ENCODE data around the gene ALG14. TPM values are rescaled to one million over a fixed set of nuclear protein-coding genes. Genes with fewer than 3 reads are reported as not detected.

The ALG14 gene
- total RNA-seq, 1 donor from 2014 or later = 5.5 TPM

GRCh38 chr1:94961988-94962387 is 110.8 kb downstream of the ALG14 start:
- Mint-ChIP-seq H3K27ac (ENCODE audit: unreplicated experiment) (no peak overlapping the region), H3K4me3 (no peak overlapping the region), H3K9me3 (no peaks in the 10 kb centered on the region), H3K27me3 (ENCODE audit: low read depth) (no peaks in the 10 kb centered on the region), H3K36me3 (ENCODE audit: low read depth) (no peaks in the 10 kb centered on the region), H3K4me1 (peaks cover 12% of the 10 kb centered on the region)
- no peak for TF ChIP-seq CTCF (conservative IDR thresholded peaks at IDR 0.05)
- no peak for DNase-seq (ENCODE audit: low read depth, low spot score)

- no peak for DNase-seq (ENCODE audit: low read depth, low spot score)
- Mint-ChIP-seq H3K9me3 (no peaks in the 10 kb centered on the region), H3K36me3 (ENCODE audit: low read depth) (no peaks in the 10 kb centered on the region), H3K27me3 (ENCODE audit: low read depth) (no peaks in the 10 kb centered on the region), H3K4me1 (peaks cover 12% of the 10 kb centered on the region), H3K4me3 (no peak overlapping the region), H3K27ac (ENCODE audit: unreplicated experiment) (no peak overlapping the region)
- no peak for TF ChIP-seq CTCF (conservative IDR thresholded peaks at IDR 0.05)
Measured at GRCh38 chr1:94961582-94961981, 111.2 kb downstream of the ALG14 start.

GRCh38 chr1:94958081-94958480 is 114.7 kb downstream of the ALG14 start:
- H3K4me3 Mint-ChIP-seq = no peak overlapping the region
- no peaks in the 10 kb centered on the region for H3K27me3 Mint-ChIP-seq (ENCODE audit: low read depth)
- DNase-seq (ENCODE audit: low read depth, low spot score) = no peak
- H3K36me3 Mint-ChIP-seq (ENCODE audit: low read depth) = no peaks in the 10 kb centered on the region
- no peak overlapping the region for H3K27ac Mint-ChIP-seq (ENCODE audit: unreplicated experiment)
- peaks cover 20% of the 10 kb centered on the region for H3K4me1 Mint-ChIP-seq
- TF ChIP-seq CTCF (conservative IDR thresholded peaks at IDR 0.05) = no peak
- H3K9me3 Mint-ChIP-seq = no peaks in the 10 kb centered on the region

- Mint-ChIP-seq H3K9me3 (no peaks in the 10 kb centered on the region), H3K4me3 (no peak overlapping the region), H3K27me3 (ENCODE audit: low read depth) (no peaks in the 10 kb centered on the region), H3K4me1 (peaks cover 13% of the 10 kb centered on the region), H3K27ac (ENCODE audit: unreplicated experiment) (no peak overlapping the region), H3K36me3 (ENCODE audit: low read depth) (no peaks in the 10 kb centered on the region)
- no peak for TF ChIP-seq CTCF (conservative IDR thresholded peaks at IDR 0.05)
- DNase-seq (ENCODE audit: low read depth, low spot score) = no peak
Measured at GRCh38 chr1:94955767-94956632, 116.8 kb downstream of the ALG14 start.

GRCh38 chr1:94954263-94955220 is 118.2 kb downstream of the ALG14 start:
- no peak overlapping the region for H3K4me3 Mint-ChIP-seq
- no peaks in the 10 kb centered on the region for H3K9me3 Mint-ChIP-seq
- TF ChIP-seq CTCF (conservative IDR thresholded peaks at IDR 0.05) = no peak
- peaks cover 13% of the 10 kb centered on the region for H3K4me1 Mint-ChIP-seq
- no peaks in the 10 kb centered on the region for H3K27me3 Mint-ChIP-seq (ENCODE audit: low read depth)
- H3K36me3 Mint-ChIP-seq (ENCODE audit: low read depth) = no peaks in the 10 kb centered on the region
- DNase-seq (ENCODE audit: low read depth, low spot score) = no peak
- H3K27ac Mint-ChIP-seq (ENCODE audit: unreplicated experiment) = no peak overlapping the region

All from neural crest cell (in vitro differentiated cells).